ENCODE data around the gene PITPNM3.

Gene PITPNM3

GRCh38 chr17:6558932-6559752 lies 2.8 kb upstream of the PITPNM3 start:
- no peaks in the 10 kb centered on the region for H3K36me3 Mint-ChIP-seq (ENCODE audit: low read depth)
- no peak overlapping the region for H3K27ac Mint-ChIP-seq
- H3K4me1 Mint-ChIP-seq = peaks cover 27% of the 10 kb centered on the region
- H3K4me3 Mint-ChIP-seq = no peak overlapping the region
- no peak for TF ChIP-seq CTCF (IDR thresholded peaks at IDR 0.05)
- no peaks in the 10 kb centered on the region for H3K9me3 Mint-ChIP-seq
- DNase-seq = no peak
- peaks cover 88% of the 10 kb centered on the region for H3K27me3 Mint-ChIP-seq (ENCODE audit: low read depth, poor library complexity)

- H3K36me3 Mint-ChIP-seq (ENCODE audit: low read depth) = no peaks in the 10 kb centered on the region
- no peak overlapping the region for H3K4me3 Mint-ChIP-seq
- H3K27me3 Mint-ChIP-seq (ENCODE audit: low read depth, poor library complexity) = peaks cover 95% of the 10 kb centered on the region
- no peak for DNase-seq
- no peak overlapping the region for H3K27ac Mint-ChIP-seq
- no peaks in the 10 kb centered on the region for H3K9me3 Mint-ChIP-seq
- TF ChIP-seq CTCF (IDR thresholded peaks at IDR 0.05) = no peak
- peaks cover 34% of the 10 kb centered on the region for H3K4me1 Mint-ChIP-seq
Observed at GRCh38 chr17:6558276-6558675, 1.9 kb upstream of the PITPNM3 start.

- peak overlapping the region; percentile 78 for H3K4me3 Mint-ChIP-seq
- peaks cover 93% of the 10 kb centered on the region for H3K27me3 Mint-ChIP-seq (ENCODE audit: low read depth, poor library complexity)
- TF ChIP-seq CTCF (IDR thresholded peaks at IDR 0.05) = no peak
Observed at GRCh38 chr17:6557040-6557438, 684 bp upstream of the PITPNM3 start.

GRCh38 chr17:6555331-6556120 lies 829 bp downstream of the PITPNM3 start:
- H3K4me3 Mint-ChIP-seq = peak overlapping the region; percentile 76
- peaks cover 41% of the 10 kb centered on the region for H3K4me1 Mint-ChIP-seq
- no peaks in the 10 kb centered on the region for H3K36me3 Mint-ChIP-seq (ENCODE audit: low read depth)
- peak; percentile 55 for DNase-seq
- no peaks in the 10 kb centered on the region for H3K9me3 Mint-ChIP-seq
- no peak for TF ChIP-seq CTCF (IDR thresholded peaks at IDR 0.05)
- peaks cover 79% of the 10 kb centered on the region for H3K27me3 Mint-ChIP-seq (ENCODE audit: low read depth, poor library complexity)
- H3K27ac Mint-ChIP-seq = no peak overlapping the region

More at GRCh38 chr17:6557040-6557438, 684 bp upstream of the PITPNM3 start:
- no peak for DNase-seq
- Mint-ChIP-seq H3K27ac (no peak overlapping the region), H3K9me3 (no peaks in the 10 kb centered on the region), H3K36me3 (ENCODE audit: low read depth) (no peaks in the 10 kb centered on the region), H3K4me1 (peaks cover 41% of the 10 kb centered on the region)

GRCh38 chr17:6554871-6555330 lies 1.5 kb downstream of the PITPNM3 start:
- no peak for DNase-seq
- Mint-ChIP-seq H3K36me3 (ENCODE audit: low read depth) (no peaks in the 10 kb centered on the region), H3K9me3 (no peaks in the 10 kb centered on the region), H3K27me3 (ENCODE audit: low read depth, poor library complexity) (peaks cover 73% of the 10 kb centered on the region), H3K4me1 (peaks cover 41% of the 10 kb centered on the region), H3K4me3 (peak overlapping the region; percentile 76), H3K27ac (no peak overlapping the region)
- TF ChIP-seq CTCF (IDR thresholded peaks at IDR 0.05) = no peak
